GM12875 (cell line): ENCODE results near the gene IGFL2.

Experiments
- H3K4me3 ChIP-seq: one replicate; pipeline ENCODE4 v1.5.1; 2011; ENCODE audit warnings: low read depth, low read length, control low read depth
- TF ChIP-seq, protein P1 (sequence below): IDR thresholded peaks from 2 replicates; pipeline ENCODE4 v1.5.1; 2011; ENCODE audit warnings: low read depth, mild to moderate bottlenecking, control low read depth, inconsistent platforms, low read length, moderate library complexity, borderline replicate concordance; ENCODE audit not compliant: insufficient read depth

Gene IGFL2

GRCh38 chr19:46198756-46199155 lies 50.7 kb downstream of the IGFL2 start:
- TF ChIP-seq, protein P1, sequence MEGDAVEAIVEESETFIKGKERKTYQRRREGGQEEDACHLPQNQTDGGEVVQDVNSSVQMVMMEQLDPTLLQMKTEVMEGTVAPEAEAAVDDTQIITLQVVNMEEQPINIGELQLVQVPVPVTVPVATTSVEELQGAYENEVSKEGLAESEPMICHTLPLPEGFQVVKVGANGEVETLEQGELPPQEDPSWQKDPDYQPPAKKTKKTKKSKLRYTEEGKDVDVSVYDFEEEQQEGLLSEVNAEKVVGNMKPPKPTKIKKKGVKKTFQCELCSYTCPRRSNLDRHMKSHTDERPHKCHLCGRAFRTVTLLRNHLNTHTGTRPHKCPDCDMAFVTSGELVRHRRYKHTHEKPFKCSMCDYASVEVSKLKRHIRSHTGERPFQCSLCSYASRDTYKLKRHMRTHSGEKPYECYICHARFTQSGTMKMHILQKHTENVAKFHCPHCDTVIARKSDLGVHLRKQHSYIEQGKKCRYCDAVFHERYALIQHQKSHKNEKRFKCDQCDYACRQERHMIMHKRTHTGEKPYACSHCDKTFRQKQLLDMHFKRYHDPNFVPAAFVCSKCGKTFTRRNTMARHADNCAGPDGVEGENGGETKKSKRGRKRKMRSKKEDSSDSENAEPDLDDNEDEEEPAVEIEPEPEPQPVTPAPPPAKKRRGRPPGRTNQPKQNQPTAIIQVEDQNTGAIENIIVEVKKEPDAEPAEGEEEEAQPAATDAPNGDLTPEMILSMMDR = no peak
- no peak overlapping the region for H3K4me3 ChIP-seq

GRCh38 chr19:46201454-46202310 lies 53.6 kb downstream of the IGFL2 start:
- no peak overlapping the region for H3K4me3 ChIP-seq
- TF ChIP-seq, protein P1 = no peak

DNA sequence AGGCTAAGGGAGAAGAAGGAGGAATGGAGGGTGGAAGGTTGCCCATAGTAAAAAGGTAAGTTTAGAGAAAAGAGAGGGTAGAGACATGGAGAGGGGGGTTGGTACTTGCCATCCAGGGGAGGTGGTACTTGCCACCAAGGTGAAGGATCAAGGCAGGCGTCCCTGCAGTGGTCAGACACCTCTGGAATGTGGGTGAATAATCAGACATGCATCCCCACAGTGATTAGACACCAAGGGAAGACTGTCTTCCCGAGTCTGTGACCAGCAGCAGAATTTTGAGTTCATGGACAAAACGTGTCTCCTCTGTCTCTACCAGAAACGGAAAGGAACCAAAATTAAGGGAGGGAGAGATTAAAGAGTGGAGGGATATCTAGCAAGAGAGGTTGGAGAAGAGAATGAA lies 54.4 kb downstream of the IGFL2 start:
- TF ChIP-seq, protein P1 = no peak
- H3K4me3 ChIP-seq = no peak overlapping the region

- H3K4me3 ChIP-seq = no peak overlapping the region
- TF ChIP-seq, protein P1 = no peak
Observed at GRCh38 chr19:46202872-46203860, 55.1 kb downstream of the IGFL2 start.

GRCh38 chr19:46204008-46204407 lies 56.0 kb downstream of the IGFL2 start:
- no peak overlapping the region for H3K4me3 ChIP-seq
- TF ChIP-seq, protein P1 = no peak

- TF ChIP-seq, protein P1 = no peak
- no peak overlapping the region for H3K4me3 ChIP-seq
Observed at GRCh38 chr19:46205183-46205984, 57.3 kb downstream of the IGFL2 start.
